Neural crest cell (in vitro differentiated cells): ENCODE measurements around the gene CAPZB. TPM values are rescaled to one million over a fixed set of nuclear protein-coding genes. Genes with fewer than 3 reads are reported as not detected.

ENCODE experiments used
- DNase-seq: peaks from one replicate; pipeline ENCODE4 v3.0.0; 2021; ENCODE audit warnings: low read depth, mixed read lengths, low spot score
- H3K27ac Mint-ChIP-seq: one replicate; pipeline ENCODE4 v1.8.0; 2021; ENCODE audit warnings: mild to moderate bottlenecking, mixed read lengths; ENCODE audit not compliant: unreplicated experiment
- H3K27me3 Mint-ChIP-seq: 2 replicates; pipeline ENCODE4 v1.8.0; 2021; ENCODE audit warnings: low read depth, mild to moderate bottlenecking, mixed read lengths
- H3K36me3 Mint-ChIP-seq: 2 replicates; pipeline ENCODE4 v1.8.0; 2021; ENCODE audit warnings: low read depth, mild to moderate bottlenecking, mixed read lengths
- H3K4me1 Mint-ChIP-seq: 2 replicates; pipeline ENCODE4 v1.8.0; 2021; ENCODE audit warnings: mixed read lengths
- H3K4me3 Mint-ChIP-seq: one replicate; pipeline ENCODE4 v1.8.0; 2021; ENCODE audit warnings: mild to moderate bottlenecking, mixed read lengths
- H3K9me3 Mint-ChIP-seq: 2 replicates; pipeline ENCODE4 v1.8.0; 2021; ENCODE audit warnings: mixed read lengths
- CTCF ChIP-seq: fragments of 200-600 bp; sonication (generic); conservative IDR thresholded peaks from 2 replicates; pipeline ENCODE4 v1.5.0; 2021; ENCODE audit warnings: antibody characterized with exemption, mild to moderate bottlenecking
- total RNA-seq: library from RNA; stranded (reverse); gene quantifications from 2 replicates; pipeline ENCODE4 v1.2.1, GENCODE V29; 2021

CAPZB gene
- total RNA-seq, 1 donor from 2014 or later, result 256 TPM

DNA sequence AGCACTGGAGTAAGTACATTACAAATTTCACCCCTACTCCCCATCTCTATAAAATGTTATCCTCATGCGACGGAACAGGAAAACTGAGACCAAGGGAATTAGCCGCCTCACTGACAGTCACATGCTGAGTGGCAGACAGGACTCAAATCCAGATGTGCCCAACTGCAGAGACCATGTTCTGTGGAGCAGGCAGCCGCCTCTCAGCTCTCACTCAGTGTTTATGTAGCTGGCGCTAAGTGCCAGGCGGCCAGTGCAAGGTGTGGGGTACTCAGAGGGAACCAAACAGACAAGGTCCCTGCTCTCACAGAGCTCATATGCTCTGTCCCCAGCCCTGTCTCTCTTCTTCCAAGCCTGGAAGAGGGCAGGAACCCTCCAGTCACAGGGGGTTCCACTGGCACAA is 5.1 kb downstream of the CAPZB start:
- Mint-ChIP-seq H3K27me3 (no peaks in the 10 kb centered on the region), H3K27ac (no peak overlapping the region)

GRCh38 chr1:19479351-19480120 is 5.8 kb downstream of the CAPZB start:
- no peak for TF ChIP-seq CTCF
- peak overlapping the region; percentile 2 for H3K27ac Mint-ChIP-seq
- peaks cover 36% of the 10 kb centered on the region for H3K4me1 Mint-ChIP-seq
- H3K27me3 Mint-ChIP-seq, result no peaks in the 10 kb centered on the region
- DNase-seq, result no peak
- H3K4me3 Mint-ChIP-seq, result no peak overlapping the region
- H3K9me3 Mint-ChIP-seq, result no peaks in the 10 kb centered on the region
- H3K36me3 Mint-ChIP-seq, result no peaks in the 10 kb centered on the region

More for the DNA sequence above, 5.1 kb downstream of the CAPZB start:
- DNase-seq, result no peak
- no peak for TF ChIP-seq CTCF
- Mint-ChIP-seq H3K36me3 (no peaks in the 10 kb centered on the region), H3K9me3 (no peaks in the 10 kb centered on the region), H3K4me1 (peaks cover 36% of the 10 kb centered on the region), H3K4me3 (no peak overlapping the region)

- Mint-ChIP-seq H3K27me3 (no peaks in the 10 kb centered on the region), H3K9me3 (no peaks in the 10 kb centered on the region), H3K27ac (no peak overlapping the region), H3K36me3 (no peaks in the 10 kb centered on the region), H3K4me3 (no peak overlapping the region), H3K4me1 (peaks cover 27% of the 10 kb centered on the region)
- TF ChIP-seq CTCF, result no peak
- DNase-seq, result no peak
Observed at GRCh38 chr1:19478322-19478721, 7.0 kb downstream of the CAPZB start.

DNA sequence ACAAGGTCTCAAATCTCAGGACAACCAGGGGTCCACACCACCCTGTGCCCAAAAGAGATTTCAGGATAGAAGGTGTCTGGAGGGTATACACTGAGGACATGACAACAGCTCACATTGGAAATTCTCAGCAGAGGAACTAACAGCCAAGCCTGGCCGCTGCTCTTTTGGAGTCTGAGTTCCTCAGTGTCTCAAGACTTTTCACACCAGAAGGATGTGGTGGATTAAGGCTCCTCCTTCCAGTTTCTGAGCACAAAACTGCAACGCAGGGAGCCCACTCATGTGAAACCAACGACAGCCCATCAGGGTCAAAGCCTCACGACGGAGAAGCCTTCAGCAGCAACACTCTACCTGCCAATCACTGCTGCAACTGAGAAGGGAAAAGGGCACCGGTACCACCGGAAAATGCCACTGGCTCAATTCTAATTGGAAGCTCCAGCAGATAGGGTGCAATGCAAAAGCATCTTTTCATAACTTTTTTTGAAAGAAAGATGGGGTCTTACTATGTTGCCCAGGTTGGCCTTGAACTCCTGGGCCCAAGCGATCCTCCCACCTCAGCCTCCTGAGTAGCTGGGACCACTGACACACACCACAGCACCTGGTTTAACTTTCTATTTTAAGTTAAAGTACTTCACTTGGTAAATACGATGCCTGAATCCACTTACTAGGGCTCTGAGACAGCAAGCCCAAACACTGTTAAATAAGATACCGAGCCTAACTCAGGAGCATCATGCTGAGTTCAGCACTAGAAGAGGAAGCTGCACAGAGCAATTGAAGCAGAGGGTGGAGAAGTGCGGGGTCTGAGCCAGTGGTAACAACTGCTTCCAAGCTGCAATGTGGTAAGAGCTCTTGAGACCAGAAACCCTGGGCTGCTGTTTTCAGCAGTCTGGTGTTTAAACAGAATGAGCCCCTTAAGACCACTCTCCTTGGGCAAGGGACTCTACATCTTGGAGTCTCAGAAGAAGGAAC is 7.8 kb downstream of the CAPZB start:
- Mint-ChIP-seq H3K9me3 (no peaks in the 10 kb centered on the region), H3K36me3 (no peaks in the 10 kb centered on the region), H3K4me1 (peaks cover 20% of the 10 kb centered on the region), H3K27me3 (no peaks in the 10 kb centered on the region), H3K27ac (no peak overlapping the region), H3K4me3 (no peak overlapping the region)
- no peak for TF ChIP-seq CTCF
- no peak for DNase-seq

DNA sequence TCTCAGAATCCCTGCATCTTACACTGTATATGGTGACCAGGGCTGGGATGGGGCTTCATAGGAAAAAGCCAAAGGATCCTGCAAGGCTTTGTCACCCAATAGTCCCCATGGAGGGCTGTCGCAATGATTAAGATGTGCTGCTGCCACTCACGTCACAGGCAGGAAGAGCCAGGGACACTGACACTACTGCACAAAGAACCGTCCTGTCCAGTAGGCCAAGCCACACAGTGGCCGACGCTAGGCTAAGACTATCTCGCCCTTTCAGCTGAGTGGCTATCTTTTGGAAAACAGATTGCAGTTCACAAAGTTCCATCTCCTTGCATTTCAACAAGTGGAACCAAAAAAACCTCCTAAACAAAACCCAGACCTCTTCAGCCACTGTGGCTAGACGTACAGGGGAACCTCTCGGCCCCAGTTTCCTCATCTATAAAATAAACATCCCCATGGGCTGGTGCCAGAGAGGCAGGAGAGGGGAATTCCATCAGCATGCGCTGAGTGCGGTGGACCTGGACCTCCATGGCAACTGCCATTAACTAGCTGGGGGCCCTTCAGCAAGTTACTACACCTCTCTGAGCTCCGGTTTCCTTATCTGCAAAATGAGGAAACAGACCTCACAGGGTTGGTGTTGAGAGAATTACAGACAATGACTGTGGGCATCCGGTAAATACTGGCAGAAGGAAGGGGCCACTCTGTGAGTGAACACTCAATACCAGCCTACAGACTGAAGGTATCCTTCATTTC is 8.7 kb downstream of the CAPZB start:
- peaks cover 2% of the 10 kb centered on the region for H3K36me3 Mint-ChIP-seq
- H3K9me3 Mint-ChIP-seq, result no peaks in the 10 kb centered on the region
- no peak for DNase-seq
- no peaks in the 10 kb centered on the region for H3K27me3 Mint-ChIP-seq
- H3K4me1 Mint-ChIP-seq, result peaks cover 22% of the 10 kb centered on the region
- no peak overlapping the region for H3K27ac Mint-ChIP-seq
- no peak overlapping the region for H3K4me3 Mint-ChIP-seq
- no peak for TF ChIP-seq CTCF
